GM18861 (cell line): ENCODE data around the gene SNAPC5.

Experiments used
- ATAC-seq: cut with Tn5 transposase; IDR thresholded peaks from one replicate; pipeline ENCODE4 v1.9.1; 2021; ENCODE audit not compliant: unreplicated experiment

SNAPC5 gene

DNA sequence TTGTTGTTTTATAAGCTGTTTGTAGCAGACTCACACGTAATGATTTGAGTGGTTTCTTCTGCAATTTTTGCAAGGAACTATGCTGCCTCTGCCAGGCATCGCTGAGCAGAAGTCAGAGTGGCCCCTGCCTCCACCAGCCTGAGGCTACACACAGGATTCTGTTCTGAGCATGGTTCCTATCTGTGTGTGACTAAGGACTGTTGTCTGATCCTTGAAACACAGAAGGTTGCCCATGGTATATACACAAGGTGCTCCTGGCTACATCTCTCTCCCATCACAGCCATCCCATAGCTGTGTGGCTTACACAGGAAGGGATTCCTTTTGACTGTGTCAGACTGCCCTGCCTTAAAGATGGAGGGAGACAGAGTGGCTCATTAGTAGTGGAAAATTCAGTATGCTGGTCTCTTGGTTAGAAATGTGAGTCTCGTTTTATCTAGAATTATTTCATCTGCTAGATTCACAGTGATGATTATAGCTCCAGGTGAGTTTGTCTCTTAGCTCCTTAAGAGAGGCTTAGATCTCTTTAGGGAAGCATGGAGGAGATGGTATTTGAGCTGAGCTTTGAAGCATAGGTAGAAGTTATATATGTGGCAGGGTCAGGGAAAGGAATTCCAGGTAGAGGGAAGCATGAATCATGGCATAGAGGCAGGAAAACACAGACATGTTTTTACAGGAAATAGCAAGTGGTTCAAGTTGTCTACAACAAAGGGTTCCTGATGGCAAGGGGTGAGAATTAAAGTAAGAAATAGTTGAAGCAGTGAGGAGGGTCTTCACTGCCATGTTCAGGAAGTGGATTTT, 37.5 kb downstream of the SNAPC5 start:
- ATAC-seq = no peak

DNA sequence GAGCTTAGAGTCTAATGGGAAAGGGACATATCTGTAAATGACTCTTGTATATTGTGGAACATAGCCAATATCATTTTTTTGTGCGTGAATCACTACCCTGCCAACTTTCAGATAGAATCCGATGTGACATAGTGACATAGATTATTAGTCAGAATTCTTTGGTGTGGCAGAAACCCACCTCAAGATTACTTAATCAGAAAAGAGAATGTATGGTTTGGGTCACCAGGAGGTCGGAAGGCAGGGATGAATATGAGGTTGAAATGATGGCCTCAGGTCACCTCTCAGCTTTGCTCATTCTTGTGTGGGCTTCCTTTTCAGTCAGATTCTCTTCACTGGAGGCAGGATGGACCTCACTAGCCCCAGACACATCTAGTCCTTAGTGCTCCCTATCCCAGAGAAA, 41.4 kb downstream of the SNAPC5 start:
- no peak for ATAC-seq

DNA sequence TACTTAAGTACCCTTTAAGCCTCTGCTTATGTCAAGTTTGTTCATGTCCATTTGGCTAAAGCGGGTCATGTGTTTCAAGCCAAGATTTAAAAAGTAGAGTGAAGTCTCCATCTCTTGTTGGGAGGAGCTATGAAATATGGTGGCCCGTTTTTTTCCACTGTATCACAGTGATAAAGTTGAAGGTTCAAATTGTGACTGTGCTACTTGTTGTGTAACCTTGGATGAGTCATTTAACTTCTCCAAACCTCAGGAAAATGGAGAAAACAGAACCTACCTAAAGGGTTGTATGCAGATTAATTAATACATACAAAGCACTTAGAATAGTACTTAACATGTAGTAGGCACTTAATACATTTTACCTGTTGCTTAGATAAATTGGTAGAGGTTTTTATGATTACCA, 43.4 kb downstream of the SNAPC5 start:
- no peak for ATAC-seq

DNA sequence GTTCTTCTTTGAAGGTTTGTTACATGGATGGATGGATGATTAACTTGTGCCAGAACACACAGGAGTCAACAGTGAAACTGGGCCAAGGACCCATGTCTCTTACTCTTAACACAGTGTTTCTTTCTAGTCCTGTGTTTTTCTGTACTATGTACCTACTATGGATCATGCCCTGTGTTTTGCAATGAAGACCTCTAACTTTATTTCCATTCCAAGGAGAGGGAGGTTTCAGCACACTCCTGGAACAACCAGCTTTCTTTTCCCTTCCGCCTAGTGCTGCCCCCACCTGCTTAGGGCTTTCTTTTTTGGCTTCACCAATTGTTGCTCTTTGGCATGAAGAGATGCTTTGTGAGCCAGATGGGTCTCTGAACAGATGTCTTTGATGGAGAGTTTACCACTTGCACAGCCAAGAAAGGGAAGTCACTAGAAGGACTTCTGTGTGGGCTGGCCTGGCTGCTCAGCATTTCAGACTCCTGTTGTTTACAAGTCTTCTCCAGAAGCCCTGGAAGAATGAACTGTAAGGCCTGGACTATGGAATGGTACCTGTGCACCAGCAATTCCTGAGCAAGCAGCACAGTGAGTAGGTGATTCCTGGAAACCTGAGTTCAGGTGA, 44.5 kb downstream of the SNAPC5 start:
- no peak for ATAC-seq

DNA sequence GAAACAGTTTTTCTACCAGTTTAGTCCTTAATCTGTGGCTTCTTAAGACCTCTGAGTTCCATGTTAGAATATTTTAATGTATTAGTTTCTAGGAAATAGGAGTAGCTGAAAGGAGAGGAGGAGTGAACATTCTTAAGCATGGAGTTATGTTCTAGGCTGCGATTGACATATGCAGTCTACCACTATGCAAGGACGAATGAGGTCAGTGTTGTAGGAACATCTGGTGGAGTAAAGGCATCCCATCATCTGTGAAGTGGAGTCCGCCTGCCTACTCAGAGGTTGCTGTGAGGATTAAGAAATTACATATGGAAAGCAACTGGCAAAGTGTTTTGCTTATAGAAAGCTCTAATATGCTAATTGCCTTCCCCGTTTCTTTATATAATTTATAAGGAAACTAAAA, 45.1 kb downstream of the SNAPC5 start:
- ATAC-seq = no peak
